ENCODE measurements around the gene JAML.

- TF ChIP-seq CTCF (IDR thresholded peaks at IDR 0.05) (no peak), POLR2A (IDR thresholded peaks at IDR 0.05) (no peak), POLR2AphosphoS5 (IDR thresholded peaks at IDR 0.05) (no peak)
Measured at GRCh38 chr11:118164885-118165284, 59.9 kb downstream of the JAML start.
